Activated CD4-positive, alpha-beta T cell treated with anti-CD3 and anti-CD28 coated beads, Interleukin-2, Interleukin-6, amounts not matched to agents 100 ng/mL and 50 ng/mL, durations not matched to agents 16 hours and 8 hours (primary cell): Measurements from ENCODE around the gene CARD14.

Experiments
- DNase-seq: peaks from one replicate; pipeline ENCODE4 v3.0.0-alpha.2; 2020

The CARD14 gene

GRCh38 chr17:80169784-80170500, at the start of gene CARD14:
CARD14 (plus strand) TSS chr17:80170030; CDS start chr17:80181439, 11,409 bp downstream.
- no peak for DNase-seq

DNA sequence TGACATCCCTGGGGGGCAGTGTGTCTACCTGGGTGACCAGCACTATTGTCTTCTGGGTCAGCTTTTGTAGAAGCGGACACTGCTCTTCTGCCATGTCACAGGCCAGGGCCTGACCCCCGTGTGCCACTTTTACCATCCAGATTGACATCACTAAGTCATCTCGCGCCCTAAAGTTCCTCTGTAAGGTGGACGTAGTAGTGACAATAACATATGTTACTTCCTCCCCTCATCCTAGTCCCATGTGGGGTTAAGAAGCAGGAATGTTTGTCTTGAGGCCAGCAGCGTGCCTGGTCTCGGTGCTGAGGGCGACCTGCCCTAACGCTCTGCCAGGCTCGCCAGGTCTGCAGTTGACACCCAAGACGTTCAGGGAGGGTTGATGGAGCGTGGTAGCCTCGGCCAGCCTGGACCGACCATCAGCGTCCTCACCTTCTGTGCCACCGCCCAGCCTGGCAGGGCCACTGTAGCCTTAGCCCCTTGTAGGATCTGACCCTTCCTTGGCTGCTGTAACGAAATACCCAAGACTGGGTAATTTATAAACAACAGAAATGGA, 47.7 kb upstream of the CARD14 start:
- DNase-seq, result no peak

DNA sequence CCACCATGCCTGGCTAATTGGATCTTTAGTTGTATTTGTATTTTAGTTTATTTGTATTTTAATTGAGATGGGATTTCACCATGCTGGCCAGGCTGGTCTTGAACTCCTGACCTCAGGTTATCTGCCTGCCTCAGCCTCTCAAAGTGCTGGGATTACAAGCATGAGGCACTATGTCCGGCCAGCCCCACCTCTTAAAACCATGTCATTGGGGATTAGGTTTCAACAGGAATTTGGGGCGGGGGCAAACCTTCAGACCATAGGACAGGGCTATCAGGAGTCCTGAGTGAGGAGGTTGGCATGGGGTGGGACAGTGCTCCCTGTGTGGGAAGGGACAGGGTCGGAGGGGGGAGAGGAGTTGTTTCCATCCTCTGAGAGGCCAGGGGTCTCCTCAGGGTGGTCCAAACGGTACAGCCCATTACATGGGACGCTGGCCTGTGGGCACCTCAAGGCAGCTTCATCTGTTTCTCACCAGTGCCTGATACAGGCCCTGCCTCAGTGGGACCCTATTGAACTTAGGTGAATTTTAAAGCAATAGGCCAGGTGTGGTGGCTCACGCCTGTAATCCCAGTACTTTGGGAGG, 46.8 kb upstream of the CARD14 start:
- DNase-seq, result no peak

DNA sequence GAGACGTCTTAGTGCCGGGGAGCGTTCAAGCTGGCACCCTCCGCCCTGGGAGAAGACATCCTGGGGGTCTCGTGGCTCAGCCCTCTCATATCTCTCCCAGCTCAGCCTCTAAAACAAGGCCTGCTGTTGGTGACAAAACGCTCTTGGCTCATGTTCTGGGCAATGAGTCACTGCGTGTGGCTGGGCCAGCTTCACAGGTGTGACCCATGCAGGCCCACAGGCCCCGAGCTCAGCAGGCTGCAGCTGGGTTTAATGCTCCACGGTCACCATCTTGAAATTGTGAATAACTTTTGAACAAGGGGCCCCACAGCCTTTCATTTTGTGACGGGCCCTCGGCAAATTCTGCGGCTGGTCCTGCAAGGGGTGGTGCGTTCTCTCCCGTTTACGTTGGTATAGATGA, 46.0 kb upstream of the CARD14 start:
- no peak for DNase-seq

GRCh38 chr17:80124351-80124981, 45.4 kb upstream of the CARD14 start:
- DNase-seq, result no peak

GRCh38 chr17:80125656-80126448, 44.0 kb upstream of the CARD14 start:
- DNase-seq, result no peak

GRCh38 chr17:80126449-80126715, 43.4 kb upstream of the CARD14 start:
- no peak for DNase-seq

DNA sequence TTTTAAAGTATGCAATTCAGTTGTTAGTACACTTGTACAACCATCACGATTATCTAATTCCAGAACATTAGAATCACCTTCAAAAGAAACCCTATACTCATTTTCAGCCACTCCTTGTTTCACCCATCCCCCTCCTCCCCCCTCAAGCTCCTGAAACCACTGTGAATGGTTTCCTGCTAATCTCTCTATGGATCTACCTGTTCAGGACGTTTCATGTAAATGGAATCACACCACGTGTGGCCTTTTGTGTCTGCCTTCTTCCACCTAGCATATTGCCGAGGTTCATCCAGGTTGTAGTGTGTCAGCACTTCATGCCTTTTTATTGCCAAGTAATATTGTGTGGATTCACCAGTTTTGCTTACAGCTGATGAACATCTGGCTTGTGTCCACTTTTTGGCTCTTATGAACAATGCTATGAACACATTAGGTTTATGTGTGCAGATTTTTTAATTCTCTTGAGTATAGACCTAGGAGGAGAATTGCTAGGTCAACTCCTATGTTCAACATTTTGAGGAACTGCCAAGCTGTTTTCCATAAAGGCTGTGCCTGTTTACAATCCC, 40.7 kb upstream of the CARD14 start:
- no peak for DNase-seq

GRCh38 chr17:80130992-80131391, 38.8 kb upstream of the CARD14 start:
- no peak for DNase-seq

DNA sequence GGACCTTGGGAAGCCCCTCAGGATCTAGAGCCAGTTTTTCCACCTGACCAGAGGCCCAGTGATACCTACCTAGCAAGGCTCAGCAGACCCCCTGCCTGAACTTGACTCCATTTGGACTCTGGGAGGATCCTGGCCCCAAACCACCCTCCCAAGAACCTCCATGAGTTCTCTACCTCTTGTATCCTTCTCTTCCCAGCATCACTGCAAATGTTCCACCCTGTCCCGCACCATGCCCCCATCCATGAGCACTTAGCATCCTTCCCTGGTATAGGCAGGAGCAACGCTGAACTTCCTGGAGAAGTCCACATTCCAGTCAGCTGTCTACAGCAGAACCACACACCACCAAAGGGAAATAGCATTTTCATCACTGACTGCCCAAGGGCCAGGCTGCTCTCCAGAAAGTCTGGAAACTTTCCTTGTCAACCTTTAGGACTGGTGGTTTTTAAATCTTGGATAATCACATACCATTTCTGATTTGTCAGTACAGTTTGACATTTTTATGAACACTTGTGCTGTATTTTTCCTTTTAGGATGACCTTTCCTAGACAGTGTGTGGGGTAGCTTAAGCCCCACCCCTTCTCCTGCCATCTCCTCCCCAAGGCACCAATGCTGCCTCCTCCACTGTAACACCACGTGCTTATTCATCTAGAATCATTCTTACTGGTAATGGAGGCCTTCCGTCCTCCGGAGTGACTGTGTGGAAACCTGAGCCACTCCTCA, 36.8 kb upstream of the CARD14 start:
- no peak for DNase-seq

DNA sequence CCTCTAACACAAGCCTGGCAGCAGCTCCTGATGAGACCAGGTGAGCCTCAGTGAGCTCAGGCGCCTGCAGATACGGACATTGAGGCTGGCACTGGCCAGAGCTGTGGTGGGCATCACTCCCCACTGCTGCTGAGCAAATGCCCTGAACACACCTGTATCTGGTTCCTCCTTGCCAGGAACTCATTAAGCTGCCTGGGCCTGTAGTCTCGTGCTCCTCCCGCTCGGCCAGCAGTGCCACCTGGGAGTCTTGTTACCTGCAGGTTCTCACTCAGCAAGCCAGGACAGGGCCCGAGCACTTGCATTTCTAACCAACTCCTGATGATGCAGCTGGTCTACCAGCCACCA, 36.2 kb upstream of the CARD14 start:
- no peak for DNase-seq

DNA sequence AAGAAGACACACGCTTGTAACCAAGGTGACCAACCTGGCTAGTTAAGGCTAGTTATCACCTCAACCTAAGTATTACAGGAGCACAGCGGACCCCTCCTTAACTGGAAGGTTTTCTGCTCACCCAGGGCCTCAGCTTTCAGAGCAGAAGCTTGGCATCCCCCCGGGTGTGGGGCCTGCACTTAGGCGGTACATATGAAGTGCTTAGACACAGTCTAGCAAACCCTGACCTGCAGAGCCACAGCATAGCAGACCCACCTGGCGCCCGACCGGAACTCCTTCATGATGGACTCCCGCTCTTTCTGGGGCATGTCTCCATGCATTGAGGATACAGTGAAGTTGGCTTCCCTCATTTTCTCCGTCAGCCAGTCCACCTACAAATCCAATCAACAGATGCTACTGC, 32.7 kb upstream of the CARD14 start:
- DNase-seq, result no peak

DNA sequence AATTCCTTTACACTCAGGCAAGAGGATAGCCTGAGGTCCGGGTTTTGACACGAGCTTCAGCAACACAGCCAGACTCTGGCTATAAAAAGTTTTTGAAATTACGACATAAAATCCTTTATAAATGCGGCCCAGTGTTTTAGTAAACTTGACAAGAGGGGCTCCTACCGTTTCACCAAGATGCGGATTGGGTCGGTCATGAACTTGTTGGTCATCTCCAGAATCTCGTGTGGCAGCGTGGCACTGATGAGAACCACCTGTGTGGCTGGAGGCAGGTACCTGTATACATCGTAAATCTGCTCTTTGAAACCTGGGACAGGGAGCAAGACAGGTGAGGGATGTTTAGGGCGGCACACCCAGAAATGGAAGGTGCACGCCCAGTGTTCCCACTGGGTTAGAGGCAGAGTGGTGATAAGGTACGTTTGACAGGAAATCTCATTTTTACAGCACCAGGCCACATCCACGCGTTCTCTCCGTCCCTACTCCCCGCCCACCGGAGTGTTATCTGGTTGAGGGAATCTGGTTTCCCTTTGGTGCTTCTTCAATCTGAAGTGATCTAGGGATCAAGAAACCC, 30.9 kb upstream of the CARD14 start:
- DNase-seq, result no peak

GRCh38 chr17:80141463-80142165, 28.2 kb upstream of the CARD14 start:
- DNase-seq, result no peak

GRCh38 chr17:80142929-80143328, 26.9 kb upstream of the CARD14 start:
- DNase-seq, result no peak

GRCh38 chr17:80145076-80146075, 24.5 kb upstream of the CARD14 start:
- peak; percentile 38 for DNase-seq

DNA sequence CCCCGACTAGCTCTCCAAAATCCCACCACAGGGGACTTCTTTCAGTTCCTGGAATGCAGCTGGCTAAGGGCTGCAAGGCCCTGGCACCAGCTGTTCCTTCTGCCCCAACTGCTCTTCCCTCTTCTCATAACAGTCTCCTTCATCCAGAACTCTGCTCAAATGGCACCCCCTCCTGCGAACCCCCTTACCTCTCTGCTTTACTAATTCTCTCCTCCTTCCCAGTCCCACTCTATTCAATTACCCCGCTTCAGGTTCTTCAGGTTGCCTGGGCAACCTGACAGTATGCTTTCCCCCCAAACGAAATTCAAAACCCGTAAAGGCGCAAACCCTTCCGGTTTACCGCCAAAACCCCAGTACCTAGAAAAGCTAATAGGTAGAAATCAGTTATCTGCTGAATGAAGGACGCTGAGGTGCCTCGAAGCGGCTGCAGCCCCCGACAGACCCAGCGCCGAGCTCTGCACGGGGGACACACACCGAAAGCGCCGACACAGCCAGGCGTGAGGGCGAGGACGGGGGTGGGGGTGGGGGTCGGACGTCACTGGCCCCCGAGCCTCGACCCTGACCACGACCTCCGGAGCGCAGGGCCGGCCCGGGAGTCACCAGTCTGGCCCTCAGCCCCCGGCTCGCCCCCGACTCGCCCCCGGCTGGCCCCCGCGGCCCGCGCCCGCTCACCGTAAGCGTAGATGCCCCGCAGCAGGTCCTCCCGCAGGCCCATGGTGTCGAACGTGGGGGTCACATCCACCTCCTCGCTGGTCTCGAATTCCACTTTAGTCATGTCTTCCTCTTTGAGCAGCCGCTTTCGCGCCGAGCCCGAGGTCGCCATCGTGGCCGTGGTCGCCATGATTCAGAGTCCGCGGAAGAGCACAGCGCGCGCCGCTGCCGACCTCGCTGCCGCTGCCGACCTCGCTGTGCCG, 23.5 kb upstream of the CARD14 start:
- DNase-seq, result peak; percentile 32

DNA sequence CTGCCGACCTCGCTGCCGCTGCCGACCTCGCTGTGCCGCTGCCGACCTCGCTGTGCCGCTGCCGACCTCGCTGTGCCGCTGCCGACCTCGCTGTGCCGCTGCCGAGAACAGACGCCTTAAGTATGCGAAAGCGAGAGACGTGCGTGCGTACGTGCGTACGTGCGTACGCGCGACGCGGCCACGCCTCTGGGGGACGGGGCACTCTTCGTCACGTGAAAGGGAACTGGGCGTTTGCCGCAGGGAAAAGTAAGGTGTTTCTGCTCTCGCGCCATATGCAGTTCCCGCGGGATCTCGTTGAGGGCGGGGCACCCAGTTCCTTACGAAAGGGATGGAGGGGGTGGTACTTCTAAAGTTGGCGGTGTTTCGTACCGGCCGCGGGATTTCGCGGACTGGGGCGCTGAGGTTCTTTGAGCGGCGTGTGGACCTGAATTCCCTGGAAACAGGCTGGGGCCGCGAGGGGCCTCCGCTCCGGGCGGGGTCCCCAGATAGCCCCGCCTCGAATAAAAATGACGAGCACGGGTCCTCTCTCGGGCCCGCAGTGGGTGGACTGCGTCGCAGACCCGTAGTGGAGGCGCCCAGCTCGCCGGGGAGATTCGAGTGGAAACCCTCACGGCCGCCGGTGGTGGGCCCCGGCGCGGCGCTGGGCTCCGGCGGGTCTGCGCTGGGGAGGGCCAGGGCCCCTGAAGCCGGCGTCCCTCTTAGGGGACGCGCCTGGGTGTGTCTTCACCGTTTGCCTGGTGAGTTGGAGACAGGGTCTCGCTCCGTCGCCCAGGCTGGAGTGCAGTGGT, 22.6 kb upstream of the CARD14 start, which contains the start of gene EIF4A3:
TSS of gene EIF4A3 (minus strand) at position 94 of the 788 bp plus-strand sequence. CDS start 167 bp downstream, outside the sequence.
- DNase-seq, result peak; percentile 99
